Medulla oblongata (tissue), 1 donor: ENCODE results near the gene NEUROD1.

ENCODE experiments used
- DNase-seq: peaks from one replicate; pipeline ENCODE4 v3.0.0-alpha.2; 2015; ENCODE audit errors: extremely low spot score

The NEUROD1 gene

GRCh38 chr2:181643151-181643550 is 37.2 kb downstream of the NEUROD1 start:
- no peak for DNase-seq

DNA sequence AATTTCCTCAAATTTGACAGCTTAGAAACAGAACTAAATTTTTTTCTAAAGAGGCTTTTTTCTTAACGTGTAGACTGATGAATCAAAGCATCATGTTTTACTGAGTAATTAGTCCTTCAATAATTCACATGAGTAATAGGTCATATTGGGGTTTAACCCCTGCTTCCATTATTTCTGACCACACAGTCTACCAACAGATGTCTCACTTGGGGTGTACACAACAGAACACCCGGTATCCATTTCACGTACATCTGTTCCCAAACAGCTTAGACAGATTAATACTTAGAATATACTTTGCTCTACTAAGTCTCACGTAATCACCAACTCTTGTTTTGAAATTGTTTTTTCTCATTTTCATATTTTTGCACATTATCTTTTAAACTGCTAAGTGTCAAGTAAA is 38.2 kb downstream of the NEUROD1 start:
- no peak for DNase-seq

DNA sequence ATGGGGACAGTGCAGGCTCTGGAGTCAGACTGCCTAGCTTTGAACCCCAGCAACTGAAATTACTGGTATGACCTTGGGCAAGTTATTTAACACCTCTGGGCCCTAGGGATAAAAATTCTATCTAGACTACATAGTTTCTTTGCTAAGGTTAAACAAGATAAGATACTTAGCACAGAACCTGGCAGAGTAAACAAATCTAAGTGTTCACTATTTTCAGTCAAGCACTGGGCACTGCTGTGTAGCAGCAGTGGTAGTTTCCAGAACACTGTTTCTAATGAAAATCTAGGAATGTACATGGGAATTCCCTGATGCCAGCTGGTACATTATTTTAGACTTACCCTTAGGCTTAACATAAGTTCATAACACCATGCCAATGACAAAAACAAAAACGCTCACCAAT is 40.6 kb downstream of the NEUROD1 start:
- DNase-seq, result no peak

DNA sequence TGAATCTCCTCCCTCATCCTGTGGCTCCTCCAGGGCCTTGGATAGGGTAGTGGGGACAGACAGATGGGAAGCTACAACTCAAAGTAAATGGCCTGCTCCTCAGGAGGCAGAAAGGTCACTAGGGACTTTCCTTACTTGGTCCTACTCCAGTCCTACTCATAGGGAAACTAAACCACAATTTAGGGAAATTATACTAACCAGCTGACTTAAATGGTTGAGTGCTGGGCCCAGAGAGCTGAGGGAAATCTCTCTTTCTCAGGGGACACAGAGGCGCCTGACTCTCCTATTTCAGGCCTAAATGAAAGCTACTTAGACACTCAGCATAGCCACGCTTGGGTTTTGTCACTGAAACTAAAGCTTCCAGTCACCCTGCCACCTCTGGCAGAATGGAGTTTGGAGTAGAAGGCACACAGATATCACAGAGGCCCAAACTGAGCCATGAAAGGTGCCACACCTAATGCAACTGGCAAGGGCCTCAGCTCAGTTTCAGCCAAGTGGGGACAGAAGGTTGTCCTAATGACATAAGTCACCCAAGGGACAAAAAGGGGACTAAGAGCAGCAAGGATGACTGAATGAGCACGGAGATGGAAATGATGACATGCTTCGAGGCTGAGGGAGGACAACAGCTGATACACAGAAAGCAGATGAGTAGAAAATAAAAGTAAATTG is 47.5 kb downstream of the NEUROD1 start:
- DNase-seq, result no peak

DNA sequence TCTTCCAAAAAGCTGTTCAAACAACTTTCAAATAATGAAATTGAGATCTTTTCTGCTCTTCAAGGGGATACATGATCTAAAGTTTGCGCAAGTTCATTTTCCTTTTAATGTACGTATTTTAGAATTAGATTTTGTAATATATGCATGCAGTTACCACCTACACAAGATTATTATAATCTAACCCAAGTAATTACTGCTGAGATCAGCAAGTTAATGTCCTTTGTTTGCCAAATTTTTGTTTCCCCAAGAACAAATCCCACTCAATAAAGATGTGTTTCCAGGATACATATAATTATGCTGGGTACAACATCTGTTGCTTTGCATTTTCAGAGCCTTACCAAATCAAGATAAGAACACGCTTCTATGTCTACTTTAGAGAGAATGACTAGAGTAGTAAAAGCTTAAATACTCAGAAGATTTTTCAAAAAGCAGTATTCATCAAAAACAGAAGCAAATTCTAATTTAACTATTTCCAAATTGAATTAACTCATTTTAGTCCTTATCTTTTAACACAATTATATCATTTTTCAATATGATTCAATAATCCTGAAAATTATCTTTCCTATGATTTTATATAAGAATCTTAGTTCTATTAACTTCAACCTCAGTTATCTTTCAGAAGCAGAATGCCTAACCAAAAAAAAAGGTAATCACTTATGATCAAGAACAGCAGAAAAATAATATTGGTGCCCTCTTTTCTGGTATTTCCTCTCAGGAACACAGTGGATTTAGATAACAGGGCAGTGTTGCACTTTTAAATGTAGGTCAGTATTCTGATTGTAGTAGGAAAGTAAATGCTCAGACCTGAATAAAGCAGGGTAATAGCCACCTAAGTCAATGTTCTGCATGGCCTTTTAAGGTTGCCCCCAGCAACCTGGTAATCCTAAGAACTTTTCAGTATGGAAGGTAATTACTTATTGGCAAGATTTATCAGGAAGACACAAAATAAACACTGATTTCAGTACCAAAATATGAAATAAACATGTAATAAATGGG is 51.4 kb downstream of the NEUROD1 start:
- no peak for DNase-seq

- DNase-seq, result no peak
Observed at GRCh38 chr2:181627545-181627944, 52.8 kb downstream of the NEUROD1 start.

GRCh38 chr2:181626671-181627070 is 53.6 kb downstream of the NEUROD1 start:
- DNase-seq, result no peak
